Prostate gland (tissue), 2 donors: ENCODE results near the gene SLC25A21. TPM values are rescaled to one million over a fixed set of nuclear protein-coding genes. Genes with fewer than 3 reads are reported as not detected.

ENCODE experiments used
- DNase-seq: peaks from one replicate; pipeline ENCODE4 v3.0.0-alpha.2; 2019; ENCODE audit warnings: low spot score
- H3K27ac ChIP-seq, 2 donors: fragments of 200-600 bp; sonication (generic); 2 replicates each; pipeline ENCODE4 v1.5.1; 2017 to 2019
- H3K27me3 ChIP-seq: fragments of 200-600 bp; sonication (generic); replicated peaks from 2 replicates; pipeline ENCODE4 v1.5.1; 2019; ENCODE audit not compliant: insufficient read depth
- H3K36me3 ChIP-seq, 2 donors: fragments of 200-600 bp; sonication (generic); 1 replicate in 1 of 2; 2 replicates in 1 of 2; pipeline versions ENCODE4 v1.5.1 to v1.8.1; 2017 to 2019
- H3K4me1 ChIP-seq: fragments of 200-600 bp; sonication (generic); replicated peaks from 2 replicates; pipeline ENCODE4 v1.5.1; 2019
- H3K4me3 ChIP-seq, 2 donors: fragments of 200-600 bp; sonication (generic); 2 replicates each; pipeline ENCODE4 v1.5.1; 2017 to 2019
- H3K9me3 ChIP-seq: fragments of 200-600 bp; sonication (generic); 2 replicates; pipeline ENCODE4 v1.5.1; 2017
- CTCF ChIP-seq, 4 experiments: fragments of 200-600 bp in 2 of 4; fragments of 450-650 bp in 2 of 4; sonication (generic) in 2 of 4; IDR thresholded peaks; 1 replicate in 3 of 4; 2 replicates in 1 of 4; pipeline ENCODE4 v1.5.1; 2016 to 2019; ENCODE audit warnings: antibody characterized with exemption in 4 of 4, mild to moderate bottlenecking in 2 of 4, moderate library complexity in 2 of 4
- POLR2A ChIP-seq: fragments of 450-650 bp; IDR thresholded peaks from one replicate; pipeline ENCODE4 v1.6.1; 2016; ENCODE audit warnings: antibody characterized with exemption, mild to moderate bottlenecking
- POLR2AphosphoS5 ChIP-seq: sonication (generic); formaldehyde crosslinking; IDR thresholded peaks from one replicate; pipeline ENCODE4 v1.6.1; 2017; ENCODE audit warnings: antibody characterized with exemption
- WGBS: methylation state at CpG from one replicate; pipeline ENCODE4 v1.1.5; 2018; 5-methylcytosine and 5-hydroxymethylcytosine counted together
- intact Hi-C: fragments of 100-400 bp; cut with DNase I; formaldehyde crosslinking; loops from one replicate; pipeline ENCODE4 v1.14.2; 2022
- total RNA-seq, 2 donors: library from RNA; depleted of rRNA; stranded (reverse); fragments of >200 nt; gene quantifications; one replicate each; pipeline ENCODE4 v1.1.0, GENCODE V29; 2016

SLC25A21 gene
- total RNA-seq, 2 donors from 2014 or later: 1.5 to 7.7 TPM

DNA sequence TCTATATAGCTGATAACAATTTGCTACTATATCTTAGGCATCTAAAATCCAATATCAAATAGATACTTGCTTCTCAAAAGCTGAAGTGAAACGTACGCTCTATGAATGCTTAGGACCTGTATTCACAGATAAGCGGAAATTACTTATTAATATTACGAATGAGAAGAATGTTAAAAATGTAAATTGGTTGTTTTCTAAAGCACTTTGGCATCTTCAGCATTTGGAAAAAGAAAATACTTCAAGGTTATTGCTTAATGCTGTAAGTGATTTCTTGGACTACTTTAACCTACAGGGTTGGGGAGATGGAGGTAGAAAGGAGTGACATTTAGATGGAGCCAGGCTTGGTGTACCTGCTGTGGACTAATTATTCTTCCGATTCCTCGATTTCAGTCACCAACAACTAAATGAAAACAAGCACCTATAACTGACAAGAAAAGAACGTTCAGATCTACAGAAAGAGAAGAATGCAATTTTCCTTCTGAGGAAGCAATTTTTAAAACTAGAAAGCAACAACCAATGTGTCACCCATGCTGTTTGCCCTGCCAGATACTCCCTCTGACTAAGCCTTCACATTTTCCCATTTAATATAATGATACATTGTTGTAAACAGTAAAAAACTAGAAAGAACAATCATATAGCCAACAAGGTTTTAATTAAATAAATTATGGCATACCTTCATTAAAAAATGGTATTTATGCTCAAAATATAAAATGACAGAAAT, 49.3 kb downstream of the SLC25A21 start:
- Histone ChIP-seq H3K27me3 (no peaks in the 10 kb centered on the region), H3K36me3 (no peaks in the 10 kb centered on the region), H3K9me3 (no peaks in the 10 kb centered on the region), H3K4me1 (no peaks in the 10 kb centered on the region), H3K27ac (no peak overlapping the region), H3K4me3 (no peak overlapping the region)
- 91% methylated on average over 7 of the region's 7 CpGs for WGBS
- no peak for DNase-seq
- no peak for TF ChIP-seq CTCF (IDR thresholded peaks at IDR 0.05)
- intact Hi-C loops: no loop called here

DNA sequence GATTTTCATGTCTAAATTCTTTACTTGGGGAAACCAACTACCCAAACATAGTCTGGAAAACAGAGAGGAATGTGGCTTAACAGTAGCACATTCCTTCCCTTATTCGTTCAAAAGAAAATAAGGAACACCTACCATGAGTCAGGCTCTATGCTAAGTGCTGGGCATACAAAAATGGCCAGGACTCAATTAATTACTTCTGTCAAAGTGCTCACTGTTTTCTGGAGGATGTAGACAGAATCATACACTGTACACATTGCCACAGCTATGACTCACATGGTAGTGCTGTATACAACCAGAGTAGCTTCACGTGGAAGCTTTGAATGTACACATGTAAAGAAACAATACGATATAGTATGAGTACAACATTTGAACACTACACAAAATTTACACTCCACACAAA, 50.1 kb downstream of the SLC25A21 start:
- Histone ChIP-seq H3K4me3 (no peak overlapping the region), H3K27me3 (no peaks in the 10 kb centered on the region), H3K9me3 (no peaks in the 10 kb centered on the region), H3K36me3 (no peaks in the 10 kb centered on the region), H3K4me1 (no peaks in the 10 kb centered on the region), H3K27ac (no peak overlapping the region)
- TF ChIP-seq CTCF (IDR thresholded peaks at IDR 0.05): no peak
- no peak for TF ChIP-seq POLR2AphosphoS5
- TF ChIP-seq POLR2A: no peak
- DNase-seq: no peak
- intact Hi-C loops: no loop called here
- WGBS: 89% methylated on average over 3 of the region's 3 CpGs

DNA sequence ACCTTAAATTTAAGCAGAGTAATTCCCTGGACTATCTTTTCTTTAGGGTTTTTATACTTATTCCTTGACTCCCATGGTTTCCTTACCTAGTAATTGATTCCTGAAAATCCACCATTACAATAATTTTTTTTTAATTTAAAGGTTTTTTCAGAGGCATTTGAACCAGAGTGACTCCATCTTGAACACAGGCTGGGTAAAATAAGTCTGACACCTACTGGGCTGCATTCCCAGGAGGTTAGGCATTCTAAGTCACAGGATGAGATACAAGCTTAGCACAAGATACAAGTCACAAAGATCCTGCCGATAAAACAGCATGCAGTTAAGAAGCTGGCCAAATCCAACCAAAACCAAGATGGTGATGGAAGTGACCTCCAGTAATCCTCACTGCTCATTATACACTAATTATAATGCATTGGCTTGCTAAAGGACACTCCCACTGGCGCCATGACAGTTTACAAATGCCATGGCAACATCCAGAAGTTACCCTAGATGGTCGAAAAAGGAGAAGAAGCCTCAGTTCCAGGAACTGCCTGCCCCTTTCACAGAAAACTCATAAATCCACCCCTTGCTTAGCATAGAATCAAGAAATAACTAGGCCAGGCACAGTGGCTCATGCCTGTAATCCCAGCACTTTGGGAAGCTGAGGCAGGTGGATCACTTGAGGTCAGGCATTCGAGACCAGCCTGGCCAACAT, 53.6 kb downstream of the SLC25A21 start:
- WGBS: 87% methylated on average over 4 of the region's 4 CpGs
- Histone ChIP-seq H3K36me3 (no peaks in the 10 kb centered on the region), H3K27ac (no peak overlapping the region), H3K9me3 (no peaks in the 10 kb centered on the region), H3K4me3 (no peak overlapping the region), H3K4me1 (no peaks in the 10 kb centered on the region), H3K27me3 (no peaks in the 10 kb centered on the region)
- intact Hi-C loops: no loop called here
- DNase-seq: no peak
- TF ChIP-seq POLR2AphosphoS5 (no peak), POLR2A (no peak), CTCF (IDR thresholded peaks at IDR 0.05) (no peak)

DNA sequence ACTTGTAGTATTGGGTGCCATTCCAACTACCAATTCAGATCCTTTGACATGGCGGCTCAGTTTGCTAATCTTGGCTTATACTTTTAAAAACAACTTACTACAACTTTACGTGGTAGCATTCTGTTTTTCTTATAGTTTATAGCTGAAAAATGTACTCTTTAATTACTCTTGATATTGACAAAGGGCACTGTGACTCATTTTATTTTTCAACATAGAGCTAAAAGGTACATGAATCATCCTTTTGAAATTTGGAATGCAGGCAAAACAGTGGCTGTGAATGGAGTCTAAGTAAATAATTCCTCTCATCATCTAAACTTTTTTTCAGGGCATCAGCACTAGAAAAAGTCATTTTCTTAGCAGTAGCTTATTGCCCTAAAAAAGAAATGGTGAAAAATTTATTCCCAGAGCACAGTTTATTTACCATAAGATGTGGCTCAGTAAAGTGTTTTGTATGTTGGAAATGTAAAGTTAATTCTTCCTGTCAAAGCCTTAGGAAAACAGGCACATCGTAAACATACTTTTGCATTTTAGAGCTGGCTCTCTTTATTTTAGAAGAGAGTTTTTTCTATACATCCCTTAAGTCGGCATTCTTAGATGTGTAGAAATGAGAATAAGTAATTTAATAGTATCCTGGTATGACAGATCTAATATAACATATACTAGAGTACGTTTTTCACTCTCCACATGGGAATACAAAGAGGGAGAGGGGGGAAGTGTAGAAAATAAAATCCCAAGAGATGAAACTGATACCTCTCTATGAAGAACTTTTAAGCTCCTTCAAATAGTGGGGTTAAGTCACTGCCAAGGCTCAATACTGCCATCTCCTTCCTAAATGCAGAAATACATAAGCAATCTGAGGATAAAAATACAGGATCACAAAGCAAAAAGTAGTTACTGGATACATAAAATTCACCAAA, 55.2 kb downstream of the SLC25A21 start:
- intact Hi-C loops: no loop called here
- Histone ChIP-seq H3K4me3 (no peak overlapping the region), H3K27me3 (no peaks in the 10 kb centered on the region), H3K4me1 (no peaks in the 10 kb centered on the region), H3K9me3 (no peaks in the 10 kb centered on the region), H3K36me3 (no peaks in the 10 kb centered on the region), H3K27ac (no peak overlapping the region)
- TF ChIP-seq CTCF (IDR thresholded peaks at IDR 0.05): peak in 1 of 4 experiments; percentile 40
- no peak for TF ChIP-seq POLR2AphosphoS5
- TF ChIP-seq POLR2A: no peak
- DNase-seq: no peak
- WGBS: 57% methylated on average over 5 of the region's 5 CpGs
